Spleen (tissue), 7 donors: ENCODE measurements around the gene MBD2.

Experiments used
- CTCF ChIP-seq, 11 experiments: fragments of 200-600 bp in 7 of 11; fragments of 450-650 bp in 4 of 11; sonication (generic) in 4 of 11; IDR thresholded peaks in 8 of 11; conservative IDR thresholded peaks in 3 of 11; 1 replicate in 7 of 11; 2 replicates in 4 of 11; pipeline versions ENCODE4 v1.4.0 to v1.8.0; 2016 to 2021; ENCODE audit warnings: antibody characterized with exemption in 11 of 11, inconsistent platforms in 4 of 11, mild to moderate bottlenecking in 1 of 11
- POLR2A ChIP-seq, 3 donors: fragments of 450-650 bp; IDR thresholded peaks; one replicate each; pipeline ENCODE4 v1.5.1; 2017; ENCODE audit warnings: antibody characterized with exemption in 3 of 3, mild to moderate bottlenecking in 1 of 3
- POLR2AphosphoS5 ChIP-seq, 3 donors: sonication (generic); formaldehyde crosslinking; IDR thresholded peaks; one replicate each; pipeline ENCODE4 v1.5.1; 2017; ENCODE audit warnings: antibody characterized with exemption in 3 of 3
- donor health status: DM: no; HTN: no; CAD: no; lungs with moderate emphysema.
- donor health status: DM: no; HTN: no; CAD: no.
- donor health status: DM: no; HTN: no; CAD: no.

GRCh38 chr18:54193786-54194185, 30.7 kb downstream of the MBD2 start:
- TF ChIP-seq CTCF (IDR thresholded peaks at IDR 0.05 in 8 of 11, conservative IDR thresholded peaks at IDR 0.05 in 3 of 11) (no peak), POLR2A (IDR thresholded peaks at IDR 0.05) (no peak), POLR2AphosphoS5 (IDR thresholded peaks at IDR 0.05) (no peak)
